ENCODE results near the gene USP43.
"Not testable (repeated sequence)": the region's sequence is repeated elsewhere in the genome, so short reads cannot be mapped to it uniquely, and the experiment has no call there.

Gene USP43

GRCh38 chr17:9661027-9661426 is 15.7 kb downstream of the USP43 start:
- no peak for DNase-seq (ENCODE audit: low read depth)
- no peak overlapping the region for H3K4me3 ChIP-seq (ENCODE audit: low read length)
- no peak for TF ChIP-seq CTCF (IDR thresholded peaks at IDR 0.05; ENCODE audit: insufficient read depth, low read depth, low read length, missing control alignments)

GRCh38 chr17:9663511-9663910 is 18.2 kb downstream of the USP43 start:
- not testable (repeated sequence) for DNase-seq (ENCODE audit: low read depth)

GRCh38 chr17:9666461-9667050 is 21.2 kb downstream of the USP43 start:
- TF ChIP-seq CTCF (IDR thresholded peaks at IDR 0.05; ENCODE audit: insufficient read depth, low read depth, low read length, missing control alignments): no peak
- DNase-seq (ENCODE audit: low read depth): no peak
- H3K4me3 ChIP-seq (ENCODE audit: low read length): no peak overlapping the region

More at GRCh38 chr17:9663511-9663910, 18.2 kb downstream of the USP43 start:
- not testable (repeated sequence) for H3K4me3 ChIP-seq (ENCODE audit: low read length)

- H3K4me3 ChIP-seq (ENCODE audit: low read length): no peak overlapping the region
- DNase-seq (ENCODE audit: low read depth): peak; percentile 93
- no peak for TF ChIP-seq CTCF (IDR thresholded peaks at IDR 0.05; ENCODE audit: insufficient read depth, low read depth, low read length, missing control alignments)
These were observed 23.2 kb downstream of the USP43 start for GRCh38 chr17:9668517-9668916.

- peak; percentile 74 for DNase-seq (ENCODE audit: low read depth)
- TF ChIP-seq CTCF (IDR thresholded peaks at IDR 0.05; ENCODE audit: insufficient read depth, low read depth, low read length, missing control alignments): no peak
- H3K4me3 ChIP-seq (ENCODE audit: low read length): no peak overlapping the region
These were observed 24.3 kb downstream of the USP43 start for GRCh38 chr17:9669551-9670008.

GRCh38 chr17:9670596-9670995 is 25.3 kb downstream of the USP43 start:
- H3K4me3 ChIP-seq (ENCODE audit: low read length): no peak overlapping the region
- no peak for TF ChIP-seq CTCF (IDR thresholded peaks at IDR 0.05; ENCODE audit: insufficient read depth, low read depth, low read length, missing control alignments)

GRCh38 chr17:9671559-9671958 is 26.2 kb downstream of the USP43 start:
- TF ChIP-seq CTCF (IDR thresholded peaks at IDR 0.05; ENCODE audit: insufficient read depth, low read depth, low read length, missing control alignments): no peak
- DNase-seq (ENCODE audit: low read depth): no peak
- no peak overlapping the region for H3K4me3 ChIP-seq (ENCODE audit: low read length)

More at GRCh38 chr17:9670596-9670995, 25.3 kb downstream of the USP43 start:
- DNase-seq (ENCODE audit: low read depth): peak; percentile 53
